DMS 273 treated with DMSO at 0.1 percent for 48 hours (cell line): Measurements from ENCODE around the gene TRAF5.
"Not testable (repeated sequence)": the region's sequence is repeated elsewhere in the genome, so short reads cannot be mapped to it uniquely, and the experiment has no call there.

ENCODE experiments used
- DNase-seq: peaks from one replicate; lab custom pipeline; 2025; lab: John Stamatoyannopoulos, UW

The TRAF5 gene

DNA sequence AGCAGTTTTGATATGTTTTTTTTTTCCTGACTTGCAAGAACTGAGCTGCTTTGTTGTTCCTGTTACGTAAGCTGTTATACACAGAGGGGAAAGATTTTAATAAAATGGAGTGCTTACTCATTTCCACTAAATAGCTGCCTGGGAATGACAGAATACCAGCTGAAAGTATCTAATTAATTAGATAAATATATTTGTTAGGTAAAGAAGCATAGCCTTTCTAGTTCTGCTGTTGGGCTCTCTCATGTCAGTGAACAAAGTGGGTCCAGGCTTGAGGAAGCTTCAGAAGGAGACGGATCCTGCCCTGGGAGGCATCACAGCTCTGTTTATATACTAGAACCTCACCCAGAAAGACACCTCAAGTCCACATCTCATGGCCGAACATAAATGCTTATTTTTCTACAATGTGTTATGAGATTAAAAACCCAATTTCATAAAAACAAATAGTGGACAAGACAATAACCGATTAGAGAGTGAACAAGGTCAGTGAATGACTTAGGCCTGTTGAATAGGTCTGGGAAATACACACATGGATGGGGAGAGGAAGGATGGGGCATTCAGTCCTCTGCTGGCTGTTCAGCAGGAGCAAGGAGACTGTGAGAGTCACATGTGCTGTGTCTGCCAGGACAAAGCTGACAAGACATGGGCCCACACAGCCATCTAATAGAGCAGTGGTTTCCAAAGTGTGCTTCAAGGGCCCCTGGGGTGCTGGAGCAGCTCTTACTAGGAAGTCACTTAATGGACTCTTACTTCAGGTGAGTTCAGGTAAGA, 20.6 kb downstream of the TRAF5 start:
- no peak for DNase-seq

DNA sequence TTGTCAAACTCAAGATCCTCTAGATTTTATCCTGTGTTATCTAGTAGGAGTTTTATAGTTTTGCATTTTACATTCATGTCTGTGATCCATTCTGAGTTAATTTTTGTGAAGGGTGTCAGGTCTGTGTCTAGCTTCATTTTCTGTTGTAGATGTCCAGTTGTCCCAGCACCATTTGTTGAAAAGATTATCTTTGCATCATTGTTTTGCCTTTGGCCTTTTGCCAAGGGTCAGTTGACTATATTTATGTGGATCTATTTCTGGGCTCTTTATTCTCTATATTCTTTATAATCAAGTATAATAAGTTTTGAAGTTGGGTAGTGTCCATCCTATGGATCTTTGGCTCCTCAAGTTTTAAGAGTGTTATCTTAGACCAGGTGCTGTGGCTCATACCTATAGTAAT, 21.9 kb downstream of the TRAF5 start:
- DNase-seq = no peak

DNA sequence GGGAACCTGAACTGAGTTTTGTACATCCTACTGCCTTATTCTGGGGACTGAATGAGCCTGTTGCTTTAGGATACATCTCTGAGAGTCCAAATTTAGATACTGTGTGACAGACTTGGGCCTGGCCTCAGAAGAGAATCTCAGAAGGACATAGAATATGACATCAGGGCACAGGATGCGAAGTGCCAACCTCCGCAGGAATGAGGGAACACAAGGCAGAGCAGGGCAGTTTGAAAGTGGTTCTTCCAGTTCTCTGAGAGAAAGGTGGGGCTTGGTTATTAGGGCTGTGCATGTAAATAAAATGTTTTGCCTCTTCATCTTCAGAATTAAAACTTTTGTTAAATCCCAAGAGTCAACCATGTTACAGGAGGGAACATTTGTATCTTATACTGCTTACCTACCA, 23.1 kb downstream of the TRAF5 start:
- DNase-seq = no peak

DNA sequence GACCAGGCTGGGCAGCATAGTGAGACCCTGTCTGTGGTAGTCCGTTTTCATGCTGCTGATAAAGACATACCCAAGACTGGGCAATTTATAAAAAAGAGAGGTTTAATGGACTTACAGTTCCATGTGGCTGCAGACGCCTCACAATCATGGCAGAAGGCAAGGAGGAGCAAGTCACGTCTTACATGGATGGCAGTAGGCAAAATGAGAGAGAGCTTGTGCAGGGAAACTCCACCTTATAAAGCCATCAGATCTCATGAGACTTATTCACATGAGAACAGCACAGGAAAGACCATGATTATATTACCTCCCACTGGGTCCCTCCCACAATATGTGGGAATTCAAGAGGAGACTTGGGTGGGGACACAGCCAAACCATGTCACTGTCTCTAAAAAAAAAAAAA, 25.4 kb downstream of the TRAF5 start:
- DNase-seq = not testable (repeated sequence)

DNA sequence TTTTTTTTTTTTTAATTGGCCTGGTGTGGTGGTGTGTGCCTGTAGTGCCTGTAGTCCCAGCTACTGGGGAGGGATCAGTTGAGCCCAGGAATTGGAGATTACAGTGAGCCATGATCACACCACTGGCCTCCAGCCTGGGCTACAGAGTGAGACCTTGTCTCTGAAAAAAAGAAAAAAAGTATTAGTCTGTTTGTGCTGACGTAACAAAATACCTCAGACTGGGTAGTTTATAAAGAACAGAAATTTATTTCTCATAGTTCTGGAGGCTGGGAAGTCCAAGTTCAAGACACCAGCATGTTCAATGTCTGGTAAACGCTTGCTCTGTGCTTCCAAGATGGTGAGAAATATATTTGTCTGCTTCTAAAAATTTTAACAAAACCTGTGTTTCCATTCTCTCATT, 25.8 kb downstream of the TRAF5 start:
- DNase-seq = no peak

DNA sequence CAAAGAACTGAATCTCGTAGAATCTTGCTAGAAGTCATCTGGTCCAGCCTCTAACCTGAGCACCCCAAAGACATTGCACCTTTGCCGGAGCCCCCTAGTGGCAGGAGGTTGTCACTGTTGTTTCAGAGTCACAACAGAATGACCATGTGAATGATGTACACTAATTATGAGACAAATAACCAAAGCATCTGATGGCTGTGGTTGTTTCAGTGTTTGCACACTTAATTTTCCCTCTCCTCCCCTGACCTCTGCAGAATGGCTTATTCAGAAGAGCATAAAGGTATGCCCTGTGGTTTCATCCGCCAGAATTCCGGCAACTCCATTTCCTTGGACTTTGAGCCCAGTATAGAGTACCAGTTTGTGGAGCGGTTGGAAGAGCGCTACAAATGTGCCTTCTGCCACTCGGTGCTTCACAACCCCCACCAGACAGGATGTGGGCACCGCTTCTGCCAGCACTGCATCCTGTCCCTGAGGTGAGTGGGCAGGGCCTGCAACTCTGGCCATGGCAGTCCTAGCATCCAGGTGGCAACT, 26.4 kb downstream of the TRAF5 start:
- no peak for DNase-seq

DNA sequence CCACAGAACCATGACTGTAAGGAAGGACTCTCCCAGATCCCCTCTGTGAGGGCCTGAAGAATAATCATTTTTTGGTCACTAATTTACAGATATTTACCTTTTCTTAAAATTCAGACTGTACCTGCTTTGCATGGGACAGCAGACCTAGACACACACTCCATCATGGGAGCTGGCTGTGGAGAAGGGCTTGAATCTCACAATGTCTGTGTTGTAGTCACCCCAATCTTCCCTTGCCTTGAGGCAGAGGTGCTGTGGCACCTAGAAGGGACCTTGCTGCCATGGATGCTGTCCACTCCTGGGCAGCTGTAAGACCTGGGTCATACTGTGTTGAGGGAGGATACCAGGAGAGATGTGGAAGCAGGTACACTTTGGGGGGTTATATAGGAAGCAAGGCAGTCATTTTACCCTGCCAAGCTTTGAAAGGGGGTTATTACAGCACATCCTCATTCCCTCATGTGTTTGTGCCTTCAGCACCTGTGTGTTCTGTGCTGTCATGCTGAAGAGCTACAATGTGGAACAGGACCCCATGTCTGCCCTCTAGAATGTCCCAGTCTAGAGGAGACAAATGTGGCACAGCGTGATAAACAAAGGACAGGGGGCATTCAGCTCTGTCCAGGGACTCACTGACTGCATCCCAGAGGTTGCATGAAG, 27.1 kb downstream of the TRAF5 start:
- no peak for DNase-seq

DNA sequence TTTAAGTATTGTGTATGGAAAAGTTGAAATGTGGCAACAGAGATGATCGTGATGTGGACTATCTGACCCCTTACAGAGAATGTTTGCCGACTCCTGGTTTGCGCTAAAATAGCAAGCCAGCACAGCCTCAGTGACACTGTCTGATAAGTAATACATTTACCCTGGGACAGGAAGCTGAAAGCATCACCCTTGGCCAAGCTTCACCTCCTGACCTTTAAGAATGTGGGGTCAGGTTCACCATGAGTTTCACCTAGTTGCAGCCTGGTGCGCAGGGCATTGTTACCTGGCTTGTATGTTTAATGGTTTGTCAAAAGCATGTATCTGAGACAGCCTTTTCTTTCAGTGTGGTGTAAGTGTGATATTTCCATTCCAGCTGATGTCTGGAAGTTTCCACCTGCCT, 29.2 kb downstream of the TRAF5 start:
- DNase-seq = no peak

DNA sequence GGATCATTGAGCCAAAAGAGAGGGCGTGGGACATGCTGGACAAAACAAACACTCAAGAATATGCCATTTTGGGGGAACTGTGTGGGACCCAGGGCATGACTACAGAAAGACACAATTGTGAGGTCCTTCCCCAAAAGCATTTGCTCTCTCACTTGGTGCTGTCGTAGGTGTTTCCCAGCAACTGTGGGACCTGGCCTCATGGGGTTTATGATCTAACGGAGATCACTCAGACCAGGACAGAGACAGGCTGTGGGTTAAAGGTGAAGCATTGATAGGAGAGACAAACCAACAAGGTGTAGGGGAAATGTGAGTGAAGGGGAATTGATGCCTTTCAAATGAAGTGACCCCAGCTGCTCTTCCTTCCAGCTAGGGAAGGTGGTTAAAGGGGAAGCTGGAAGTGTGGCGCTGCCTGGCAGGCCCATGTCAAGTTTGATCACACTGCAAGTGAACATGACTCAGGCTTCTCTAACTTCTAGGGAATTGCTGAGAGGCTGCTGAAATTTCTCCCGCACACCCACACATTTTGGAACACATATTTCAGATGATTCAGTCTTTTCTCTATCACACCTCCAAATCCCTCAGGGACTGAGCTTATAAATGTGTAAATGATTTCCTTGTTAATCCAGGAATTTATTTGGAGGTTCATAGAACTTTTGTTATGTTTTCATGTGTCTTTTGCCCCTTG, 30.2 kb downstream of the TRAF5 start:
- no peak for DNase-seq

DNA sequence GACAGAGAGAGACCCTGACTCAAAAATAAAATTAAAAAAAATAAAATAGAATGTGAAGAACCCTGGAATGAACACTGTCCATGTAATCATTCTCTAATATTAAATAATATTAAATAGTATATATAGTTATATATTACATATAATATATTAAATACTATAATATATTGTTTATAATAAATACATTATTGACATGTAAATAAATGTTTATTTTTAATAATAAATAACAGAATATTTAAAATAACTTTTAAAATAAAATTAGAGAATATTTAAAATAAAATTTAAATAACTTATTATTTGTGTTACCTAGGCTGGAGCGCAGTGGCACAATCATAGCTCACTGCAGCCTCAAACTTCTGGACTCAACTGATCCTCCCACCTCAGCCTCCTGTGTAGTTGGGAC, 32.1 kb downstream of the TRAF5 start:
- no peak for DNase-seq

DNA sequence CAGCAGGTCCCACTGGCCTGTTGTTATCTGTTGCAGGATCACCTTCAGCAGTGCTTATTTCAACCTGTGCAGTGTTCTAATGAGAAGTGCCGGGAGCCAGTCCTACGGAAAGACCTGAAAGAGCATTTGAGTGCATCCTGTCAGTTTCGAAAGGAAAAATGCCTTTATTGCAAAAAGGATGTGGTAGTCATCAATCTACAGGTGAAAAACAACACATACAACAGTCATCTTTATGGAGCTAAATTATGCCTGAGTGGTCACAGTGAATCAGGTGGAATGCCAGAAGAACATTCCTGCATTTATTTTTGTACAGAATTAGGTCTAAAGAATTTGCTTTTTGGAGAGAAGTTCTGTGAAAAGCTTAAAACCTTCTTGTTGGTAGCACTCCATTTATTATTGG, 33.2 kb downstream of the TRAF5 start:
- no peak for DNase-seq

DNA sequence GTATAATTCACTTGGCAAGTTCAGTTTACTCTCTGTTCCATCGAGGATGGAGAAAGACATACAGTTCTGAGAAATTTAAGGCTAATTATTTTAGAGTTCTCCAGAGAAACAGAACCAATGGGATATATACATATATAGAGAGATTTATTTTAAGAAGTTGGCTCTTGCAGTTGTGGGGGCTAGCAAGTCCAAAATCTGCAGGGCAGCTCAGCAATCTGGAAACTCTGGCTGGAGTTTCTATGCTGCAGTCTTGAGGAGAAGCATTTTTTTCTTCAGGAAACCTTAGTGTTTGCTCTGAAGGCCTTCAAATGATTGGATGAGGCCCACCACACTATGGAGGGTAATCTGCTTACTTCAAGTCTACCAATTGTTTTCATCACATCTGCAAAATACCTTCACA, 34.6 kb downstream of the TRAF5 start:
- no peak for DNase-seq

DNA sequence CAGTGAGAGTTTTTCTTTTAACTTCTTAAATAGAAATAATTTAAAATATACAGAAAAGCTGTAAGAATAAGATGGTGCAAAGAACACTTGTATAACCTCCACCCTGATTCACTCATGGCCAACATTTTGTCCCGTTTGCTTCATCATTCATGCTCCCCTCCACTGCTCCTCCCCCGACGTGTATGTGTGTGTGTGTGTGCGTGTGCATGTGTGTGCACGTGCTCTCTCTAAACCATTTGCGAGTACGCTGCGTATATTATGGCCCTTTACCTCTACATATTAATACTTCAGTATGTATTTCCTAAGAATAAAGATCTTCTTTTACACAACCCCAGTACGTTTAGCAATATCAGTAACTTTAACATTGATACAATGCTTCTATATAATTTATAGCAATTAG, 43.0 kb downstream of the TRAF5 start:
- no peak for DNase-seq

DNA sequence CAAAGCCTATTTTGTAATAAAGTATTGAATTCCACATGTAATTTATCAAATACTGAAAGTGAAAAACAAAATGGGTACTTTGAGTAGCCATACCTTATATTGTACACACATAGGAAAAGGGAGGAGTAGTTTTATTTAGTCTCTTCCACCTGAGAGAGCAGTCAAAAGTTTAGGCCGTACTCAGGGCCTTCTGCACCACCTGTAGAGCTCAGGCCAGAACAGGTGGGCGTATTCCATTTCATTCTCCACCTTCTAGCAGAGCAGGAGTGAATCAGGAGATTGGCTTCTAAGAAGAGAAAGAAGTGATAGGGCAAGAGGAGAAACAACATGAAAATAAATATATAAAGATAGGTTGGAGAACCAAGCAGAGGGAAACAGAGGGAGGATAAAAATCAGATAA, 44.0 kb downstream of the TRAF5 start:
- no peak for DNase-seq

DNA sequence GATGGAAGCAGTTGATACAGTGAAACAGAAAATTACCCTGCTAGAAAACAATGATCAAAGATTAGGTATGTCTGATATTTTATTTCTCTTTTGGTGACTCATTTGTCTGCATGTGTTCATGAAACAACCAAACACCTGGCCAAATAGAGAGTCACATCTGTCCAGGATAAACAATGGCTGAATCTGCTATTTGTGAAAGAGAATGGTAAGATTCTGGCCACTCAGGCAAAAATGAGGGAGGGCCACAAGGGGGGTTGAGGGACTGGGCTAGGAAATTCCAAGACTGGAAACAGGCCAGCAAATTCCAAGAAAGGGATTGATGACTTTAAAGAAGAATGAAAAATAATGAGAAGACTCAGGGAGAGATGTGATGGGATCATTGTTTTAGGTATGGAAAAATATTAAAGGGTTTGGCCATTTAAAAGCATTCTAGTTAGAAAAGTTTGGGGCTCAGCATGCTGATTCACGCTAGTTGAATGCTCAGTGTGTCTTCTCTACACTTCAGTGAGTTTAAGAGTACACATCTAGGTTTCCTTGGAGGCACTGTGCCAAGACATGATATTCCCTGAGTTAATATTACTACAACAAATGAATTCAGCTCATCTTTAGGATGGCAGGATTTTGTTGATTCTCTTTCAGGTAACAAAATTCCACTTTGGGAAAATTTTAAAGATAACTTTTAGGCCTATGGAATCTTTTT, 44.9 kb downstream of the TRAF5 start:
- no peak for DNase-seq

DNA sequence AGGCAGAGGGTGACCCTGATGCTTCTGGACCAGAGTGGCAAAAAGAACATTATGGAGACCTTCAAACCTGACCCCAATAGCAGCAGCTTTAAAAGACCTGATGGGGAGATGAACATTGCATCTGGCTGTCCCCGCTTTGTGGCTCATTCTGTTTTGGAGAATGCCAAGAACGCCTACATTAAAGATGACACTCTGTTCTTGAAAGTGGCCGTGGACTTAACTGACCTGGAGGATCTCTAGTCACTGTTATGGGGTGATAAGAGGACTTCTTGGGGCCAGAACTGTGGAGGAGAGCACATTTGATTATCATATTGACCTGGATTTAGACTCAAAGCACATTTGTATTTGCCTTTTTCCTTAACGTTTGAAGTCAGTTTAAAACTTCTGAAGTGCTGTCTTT, 45.8 kb downstream of the TRAF5 start:
- DNase-seq = no peak

DNA sequence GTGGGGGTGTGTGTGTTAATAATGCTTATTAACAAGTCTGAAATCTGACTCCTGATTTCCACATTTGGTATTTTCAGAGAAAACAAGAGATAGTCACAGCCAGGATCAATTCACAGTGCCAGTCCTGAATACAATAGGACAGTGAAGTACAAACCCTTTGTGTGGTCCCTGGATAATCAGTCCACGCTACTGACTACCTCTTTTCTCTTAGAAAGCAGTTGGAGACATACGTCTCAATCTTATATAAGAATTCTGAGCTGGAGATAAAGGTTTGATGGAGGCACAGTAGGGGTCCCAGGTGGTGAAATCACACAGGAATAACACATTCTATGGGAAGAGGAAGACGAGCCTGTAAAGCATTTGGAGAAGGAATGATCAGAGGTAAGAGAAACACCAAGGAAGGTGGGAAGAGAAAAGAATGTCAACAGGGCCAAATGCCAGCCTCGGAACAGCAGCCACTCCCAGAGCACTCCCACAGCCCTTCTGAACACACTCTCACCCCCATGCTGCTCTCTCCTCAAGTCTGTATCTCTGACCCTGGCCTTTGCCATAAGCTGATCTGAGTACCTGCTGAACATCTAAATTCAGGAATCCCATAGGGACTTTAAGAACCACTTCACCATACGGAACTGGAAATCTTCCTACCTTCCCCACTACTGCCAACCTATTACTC, 48.6 kb downstream of the TRAF5 start:
- no peak for DNase-seq

DNA sequence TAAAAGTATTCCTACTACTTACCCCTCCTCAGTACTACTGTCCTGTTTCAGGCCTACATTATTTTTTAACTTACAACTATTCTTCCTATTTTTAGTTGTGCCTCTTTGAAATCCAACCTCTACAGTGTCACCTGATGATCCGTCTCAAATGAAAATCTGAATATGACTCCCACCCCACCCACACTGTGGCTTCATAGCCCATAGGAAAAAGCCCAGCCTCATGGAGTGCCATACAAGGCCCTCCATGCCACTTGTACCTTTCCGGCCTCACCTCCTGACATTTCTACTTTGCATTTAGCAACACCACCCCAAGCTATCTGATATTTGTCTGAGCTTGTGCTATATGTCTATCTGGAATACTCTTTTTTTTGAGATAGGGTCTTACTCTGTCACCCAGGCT, 49.3 kb downstream of the TRAF5 start:
- DNase-seq = no peak

DNA sequence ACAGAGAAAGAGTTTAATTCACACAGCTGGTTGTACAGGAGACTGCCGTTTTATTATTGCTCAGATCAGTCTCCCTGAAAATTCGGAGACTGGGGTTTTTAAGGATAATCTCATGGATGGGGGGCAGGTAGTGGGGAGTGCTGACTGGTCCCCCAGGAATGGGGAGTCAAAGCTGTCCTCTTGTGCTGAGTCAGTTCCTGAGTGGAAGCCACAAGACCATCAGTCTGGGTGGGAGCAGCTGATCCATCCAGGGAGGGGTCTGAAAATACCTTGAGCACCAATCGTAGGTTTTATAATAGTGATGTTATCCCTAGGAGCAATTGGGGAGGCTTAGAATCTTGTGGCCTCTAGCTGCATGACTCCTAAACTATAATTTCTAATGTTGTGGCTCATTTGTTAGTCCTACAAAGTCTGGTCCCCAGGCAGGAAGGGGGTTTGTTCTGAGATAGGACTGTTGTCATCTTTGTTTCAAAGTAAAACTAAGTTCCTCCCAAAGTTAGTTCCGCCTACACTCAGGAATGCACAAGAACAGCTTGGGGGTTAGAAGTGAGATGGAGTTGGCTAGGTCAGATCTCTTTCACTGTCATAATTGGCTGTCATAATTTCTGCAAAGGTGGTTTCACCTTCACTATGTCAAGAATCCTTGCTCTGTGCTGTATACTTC, 50.3 kb downstream of the TRAF5 start:
- DNase-seq = no peak

DNA sequence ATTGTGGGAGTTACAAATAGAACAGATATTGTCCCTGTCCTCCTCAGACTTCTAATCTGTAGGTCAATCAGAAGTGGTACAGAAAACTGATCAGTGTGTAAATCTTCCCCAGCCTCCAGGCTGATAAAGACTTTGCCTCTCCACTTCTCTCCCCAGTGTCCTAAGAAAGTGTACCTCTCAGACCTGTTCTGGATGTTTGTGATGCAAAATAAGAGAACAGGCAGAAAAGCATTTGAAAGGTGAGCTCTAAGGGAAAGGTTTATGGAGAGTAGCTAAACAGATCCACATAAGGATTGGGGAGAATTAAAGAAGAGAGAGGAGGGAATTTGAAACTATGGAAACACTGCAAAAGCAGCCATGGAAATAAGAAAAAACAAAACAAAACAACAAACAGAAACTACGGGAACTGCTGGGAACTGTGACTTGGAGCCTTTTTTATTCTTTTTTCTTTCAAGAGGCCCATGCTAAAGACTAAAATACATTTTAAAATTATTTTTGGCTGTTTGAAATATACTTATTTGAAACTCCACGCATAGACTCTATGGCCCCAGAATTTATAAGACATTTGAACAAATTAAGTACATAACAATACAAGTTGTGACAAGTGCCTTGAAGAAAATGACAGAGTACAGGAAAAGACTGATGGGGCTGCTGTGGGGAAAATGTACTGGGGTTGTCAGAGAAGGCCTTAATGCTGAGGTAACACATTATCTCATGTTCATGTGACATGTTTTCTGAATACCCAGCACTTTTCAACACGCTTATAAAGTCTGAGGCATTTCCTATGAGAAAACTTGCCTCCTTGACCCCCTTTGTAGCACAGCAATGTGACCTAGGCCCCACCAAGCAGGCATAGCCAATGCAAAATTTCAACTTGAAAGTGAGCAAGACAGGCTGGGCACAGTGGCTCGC, 51.2 kb downstream of the TRAF5 start:
- DNase-seq = no peak
